Left ventricle myocardium inferior (tissue), 1 donor: ENCODE measurements around the gene ATP6V1G2. TPM values are rescaled to one million over a fixed set of nuclear protein-coding genes. Genes with fewer than 3 reads are reported as not detected.

Experiments used
- DNase-seq: peaks from one replicate; pipeline ENCODE4 v3.0.0-alpha.2; 2020
- H3K27ac ChIP-seq: fragments of 200-600 bp; replicated peaks from 2 replicates; pipeline ENCODE4 v1.8.0; 2021
- H3K27me3 ChIP-seq: fragments of 200-600 bp; 2 replicates; pipeline ENCODE4 v1.8.0; 2021; ENCODE audit warnings: low read depth
- H3K36me3 ChIP-seq: fragments of 200-600 bp; 2 replicates; pipeline ENCODE4 v1.8.0; 2021
- H3K4me1 ChIP-seq: fragments of 200-600 bp; 2 replicates; pipeline ENCODE4 v1.8.0; 2021
- H3K4me3 ChIP-seq: fragments of 200-600 bp; 2 replicates; pipeline ENCODE4 v1.8.0; 2021; ENCODE audit warnings: mild to moderate bottlenecking, moderate library complexity
- H3K9me3 ChIP-seq: fragments of 200-600 bp; replicated peaks from 2 replicates; pipeline ENCODE4 v1.8.0; 2021
- intact Hi-C: fragments of 100-400 bp; cut with micrococcal nuclease; formaldehyde crosslinking; loops from one replicate; pipeline ENCODE4 v1.11.0; 2022
- total RNA-seq: library from RNA; stranded (reverse); fragmentation: NEBNext Ultra II Directional; extraction: Animal tissue kit (Norgen Biotek cat#: 25700); gene quantifications from one replicate; pipeline ENCODE4 v1.2.1, GENCODE V29; 2021
- TF ChIP-seq, protein P1 (sequence below): fragments of 200-600 bp; IDR thresholded peaks from 2 replicates; pipeline ENCODE4 v1.8.0; 2021; ENCODE audit warnings: antibody characterized with exemption, mild to moderate bottlenecking, borderline replicate concordance
- donor health status: DM: no; HTN: yes; CAD: no; lungs with severe emphysema.

The ATP6V1G2 gene
- total RNA-seq, 1 donor from 2014 or later: 1.6 TPM

DNA sequence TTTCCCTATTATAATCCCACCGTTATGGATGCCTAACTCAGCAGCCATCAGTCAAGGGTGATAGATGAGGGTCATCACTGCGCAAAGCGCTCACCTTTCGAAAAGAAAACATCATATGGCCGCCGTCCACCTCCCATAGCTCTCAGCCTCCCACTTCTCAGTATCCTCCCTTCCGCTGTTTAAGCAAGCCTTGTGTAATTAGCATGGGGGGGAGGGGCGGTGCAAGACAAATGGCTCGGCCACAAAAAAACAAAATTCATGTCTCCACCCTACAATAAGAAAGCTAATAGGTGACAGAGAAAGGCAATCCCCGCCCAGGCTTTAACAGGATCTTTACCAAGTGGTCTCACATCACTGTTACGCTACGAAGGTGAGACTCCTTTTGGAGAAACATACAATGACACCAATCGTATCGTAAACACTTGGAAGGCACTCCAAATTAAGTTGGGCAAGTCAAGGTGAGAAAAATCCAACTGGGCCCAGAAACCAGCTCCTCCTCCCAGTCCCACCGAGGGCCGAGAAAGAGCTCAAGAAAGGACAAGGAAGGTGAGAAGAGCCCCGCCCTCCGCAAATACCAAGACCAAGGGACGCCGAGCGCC, 5.2 kb downstream of the ATP6V1G2 start:
- peak overlapping the region; percentile 92 for H3K27ac ChIP-seq
- no peaks in the 10 kb centered on the region for H3K27me3 ChIP-seq
- no peaks in the 10 kb centered on the region for H3K9me3 ChIP-seq
- peak overlapping the region; percentile 83 for H3K4me3 ChIP-seq
- H3K36me3 ChIP-seq: peaks cover 42% of the 10 kb centered on the region
- H3K4me1 ChIP-seq: peaks cover 66% of the 10 kb centered on the region
- TF ChIP-seq, protein P1, sequence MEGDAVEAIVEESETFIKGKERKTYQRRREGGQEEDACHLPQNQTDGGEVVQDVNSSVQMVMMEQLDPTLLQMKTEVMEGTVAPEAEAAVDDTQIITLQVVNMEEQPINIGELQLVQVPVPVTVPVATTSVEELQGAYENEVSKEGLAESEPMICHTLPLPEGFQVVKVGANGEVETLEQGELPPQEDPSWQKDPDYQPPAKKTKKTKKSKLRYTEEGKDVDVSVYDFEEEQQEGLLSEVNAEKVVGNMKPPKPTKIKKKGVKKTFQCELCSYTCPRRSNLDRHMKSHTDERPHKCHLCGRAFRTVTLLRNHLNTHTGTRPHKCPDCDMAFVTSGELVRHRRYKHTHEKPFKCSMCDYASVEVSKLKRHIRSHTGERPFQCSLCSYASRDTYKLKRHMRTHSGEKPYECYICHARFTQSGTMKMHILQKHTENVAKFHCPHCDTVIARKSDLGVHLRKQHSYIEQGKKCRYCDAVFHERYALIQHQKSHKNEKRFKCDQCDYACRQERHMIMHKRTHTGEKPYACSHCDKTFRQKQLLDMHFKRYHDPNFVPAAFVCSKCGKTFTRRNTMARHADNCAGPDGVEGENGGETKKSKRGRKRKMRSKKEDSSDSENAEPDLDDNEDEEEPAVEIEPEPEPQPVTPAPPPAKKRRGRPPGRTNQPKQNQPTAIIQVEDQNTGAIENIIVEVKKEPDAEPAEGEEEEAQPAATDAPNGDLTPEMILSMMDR: no peak
- DNase-seq: no peak
- intact Hi-C loops: no loop called here

DNA sequence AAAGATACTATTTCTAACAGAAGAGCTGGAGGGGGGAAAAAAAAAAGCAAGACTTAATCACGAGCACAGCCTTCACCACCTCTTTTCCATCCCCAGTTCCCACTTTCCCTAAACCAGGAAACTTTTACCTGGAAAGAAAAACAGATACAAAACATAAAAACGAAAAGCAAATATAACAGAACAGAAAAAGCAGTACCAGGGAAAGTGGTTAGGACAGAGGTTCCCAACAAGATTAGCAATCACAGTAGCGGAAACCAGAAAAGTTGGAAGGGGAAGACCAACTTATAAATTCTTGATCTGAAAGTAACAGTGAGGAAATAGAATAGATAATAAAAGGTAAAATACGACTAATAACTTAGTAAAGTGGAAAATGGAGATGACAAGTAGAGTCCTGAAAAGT, 5.8 kb downstream of the ATP6V1G2 start:
- Histone ChIP-seq H3K27me3 (no peaks in the 10 kb centered on the region), H3K9me3 (no peaks in the 10 kb centered on the region), H3K4me1 (peaks cover 70% of the 10 kb centered on the region), H3K36me3 (peaks cover 47% of the 10 kb centered on the region), H3K27ac (peak overlapping the region; percentile 92), H3K4me3 (peak overlapping the region; percentile 83)
- no peak for DNase-seq
- intact Hi-C loops: no loop called here
- TF ChIP-seq, protein P1: no peak

DNA sequence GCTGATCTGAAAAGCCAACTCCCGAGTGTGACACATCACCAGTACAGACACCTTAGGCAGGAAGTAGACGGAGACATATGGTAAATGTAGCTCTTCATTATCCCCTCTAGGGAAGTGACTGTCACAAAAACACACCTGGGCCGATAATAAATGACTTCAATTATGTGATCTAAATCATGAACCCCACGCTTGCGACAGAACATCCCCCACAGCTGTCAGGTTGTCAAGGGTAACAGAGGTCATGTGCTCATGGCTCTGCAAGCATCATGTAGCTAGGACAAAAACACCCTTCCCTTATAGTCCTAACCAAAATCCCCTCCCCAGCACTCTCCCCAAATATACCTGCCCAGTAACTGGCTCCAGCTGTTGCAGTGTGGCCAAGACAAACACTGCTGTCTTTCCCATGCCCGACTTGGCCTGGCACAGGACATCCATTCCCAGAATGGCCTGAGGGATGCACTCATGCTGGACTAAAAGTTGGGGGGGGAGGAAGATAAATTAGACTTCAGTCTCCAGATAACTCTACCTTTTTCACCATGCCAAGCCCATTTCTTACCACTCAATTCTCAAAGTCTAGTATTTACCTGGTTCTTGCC, 7.5 kb downstream of the ATP6V1G2 start:
- peaks cover 72% of the 10 kb centered on the region for H3K4me1 ChIP-seq
- peak overlapping the region; percentile 83 for H3K4me3 ChIP-seq
- DNase-seq: no peak
- intact Hi-C loops: no loop called here
- TF ChIP-seq, protein P1: no peak
- H3K36me3 ChIP-seq: peaks cover 65% of the 10 kb centered on the region
- H3K27me3 ChIP-seq: no peaks in the 10 kb centered on the region
- peak overlapping the region; percentile 92 for H3K27ac ChIP-seq
- H3K9me3 ChIP-seq: no peaks in the 10 kb centered on the region

DNA sequence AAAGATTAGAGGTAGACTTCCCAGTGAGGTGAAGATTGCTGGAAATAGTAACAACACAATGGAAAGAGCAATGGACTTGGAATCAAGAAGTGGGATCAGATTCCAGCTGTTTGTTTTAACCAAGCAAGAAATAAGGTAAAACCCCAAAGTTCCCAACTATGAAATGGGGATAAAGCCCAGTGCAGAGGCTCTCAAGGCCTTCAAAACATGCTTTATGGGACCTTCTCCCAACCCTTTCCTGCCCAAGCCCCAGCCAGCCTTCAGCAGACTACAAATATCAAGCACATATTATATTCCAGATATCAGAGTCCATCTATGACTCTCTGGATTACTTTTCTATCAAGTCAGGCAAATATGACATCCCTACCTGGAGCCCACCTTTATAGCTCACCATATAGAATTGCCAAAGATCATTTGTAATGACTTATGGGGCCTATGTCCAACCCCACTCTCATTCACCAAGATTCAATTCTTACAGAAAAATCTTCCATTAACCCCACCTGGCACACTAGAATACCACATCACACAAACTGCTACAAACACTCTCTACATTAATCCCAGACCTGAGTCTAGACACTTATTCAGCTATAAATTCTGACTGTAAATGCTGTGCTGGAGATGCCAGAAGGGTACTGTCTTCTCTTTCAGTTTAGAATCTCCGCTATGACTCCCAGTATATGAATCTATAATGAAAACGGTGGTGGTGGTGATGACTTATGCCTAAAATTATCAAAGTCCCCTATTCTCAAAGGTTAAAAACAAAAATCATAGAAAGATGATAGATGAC, 10.7 kb downstream of the ATP6V1G2 start:
- intact Hi-C loops: no loop called here
- TF ChIP-seq, protein P1: no peak
- no peak overlapping the region for H3K4me3 ChIP-seq
- peaks cover 97% of the 10 kb centered on the region for H3K36me3 ChIP-seq
- no peaks in the 10 kb centered on the region for H3K9me3 ChIP-seq
- no peaks in the 10 kb centered on the region for H3K27me3 ChIP-seq
- H3K4me1 ChIP-seq: peaks cover 71% of the 10 kb centered on the region
- H3K27ac ChIP-seq: no peak overlapping the region
- no peak for DNase-seq

DNA sequence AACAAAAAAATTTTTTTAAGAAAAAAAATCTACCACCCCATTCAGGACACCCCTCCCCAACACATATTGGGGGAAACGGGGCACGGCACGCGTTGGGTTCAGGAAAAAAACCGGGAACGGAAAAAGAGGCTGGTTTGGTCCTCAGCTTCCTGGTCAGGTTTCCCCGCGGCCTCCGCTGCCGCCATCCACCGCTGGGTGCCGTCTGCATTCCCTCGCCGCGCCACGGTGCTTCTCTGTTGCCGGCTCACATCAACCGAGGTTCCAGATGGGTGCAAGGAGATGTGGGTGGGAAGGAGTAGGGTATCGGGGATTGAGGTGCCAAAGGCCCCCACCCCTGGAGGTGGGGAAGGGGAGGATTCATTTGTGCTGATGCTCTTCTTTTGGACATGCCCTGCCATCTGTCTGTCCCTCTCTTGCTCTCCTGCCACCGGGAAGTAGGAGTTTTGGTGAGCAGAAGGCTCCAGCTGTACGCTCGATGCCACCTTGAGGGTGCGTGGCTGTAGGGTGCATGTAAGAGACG, 11.8 kb downstream of the ATP6V1G2 start:
- H3K9me3 ChIP-seq: no peaks in the 10 kb centered on the region
- intact Hi-C loops: no loop called here
- H3K4me3 ChIP-seq: no peak overlapping the region
- DNase-seq: no peak
- TF ChIP-seq, protein P1: no peak
- no peak overlapping the region for H3K27ac ChIP-seq
- no peaks in the 10 kb centered on the region for H3K27me3 ChIP-seq
- H3K36me3 ChIP-seq: peaks cover 100% of the 10 kb centered on the region
- H3K4me1 ChIP-seq: peaks cover 62% of the 10 kb centered on the region
